Endothelial cell (in vitro differentiated cells): ENCODE results near the gene MVB12B. TPM values are rescaled to one million over a fixed set of nuclear protein-coding genes. Genes with fewer than 3 reads are reported as not detected.

Source experiments
- DNase-seq: peaks from one replicate; pipeline ENCODE4 v3.0.0; 2021; ENCODE audit warnings: low spot score
- H3K27ac Mint-ChIP-seq: one replicate; pipeline ENCODE4 v1.8.0; 2021; ENCODE audit warnings: mixed read lengths, inconsistent platforms; ENCODE audit not compliant: unreplicated experiment
- H3K27me3 Mint-ChIP-seq: one replicate; pipeline ENCODE4 v1.8.0; 2021; ENCODE audit warnings: mild to moderate bottlenecking, moderate library complexity, mixed read lengths, inconsistent platforms; ENCODE audit not compliant: unreplicated experiment
- H3K36me3 Mint-ChIP-seq: one replicate; pipeline ENCODE4 v1.8.0; 2021; ENCODE audit warnings: mild to moderate bottlenecking, low read depth, mixed read lengths, inconsistent platforms; ENCODE audit not compliant: unreplicated experiment
- H3K4me1 Mint-ChIP-seq: one replicate; pipeline ENCODE4 v1.8.0; 2021; ENCODE audit warnings: mild to moderate bottlenecking, mixed read lengths, inconsistent platforms; ENCODE audit not compliant: unreplicated experiment
- H3K4me3 Mint-ChIP-seq: one replicate; pipeline ENCODE4 v1.8.0; 2021; ENCODE audit warnings: mild to moderate bottlenecking, mixed read lengths, inconsistent platforms; ENCODE audit not compliant: unreplicated experiment
- H3K9me3 Mint-ChIP-seq: one replicate; pipeline ENCODE4 v1.8.0; 2021; ENCODE audit warnings: mixed read lengths, inconsistent platforms; ENCODE audit not compliant: unreplicated experiment
- total RNA-seq: library from RNA; stranded (reverse); fragmentation: NEBNext Ultra II Directional; extraction: Animal tissue kit (Norgen Biotek cat#: 25700); gene quantifications from one replicate; pipeline ENCODE4 v1.2.1, GENCODE V29; 2021; ENCODE audit not compliant: unreplicated experiment
- TF ChIP-seq, protein P1 (sequence below): fragments of 200-600 bp; sonication (generic); IDR thresholded peaks from one replicate; pipeline ENCODE4 v1.5.0; 2021; ENCODE audit warnings: antibody characterized with exemption; ENCODE audit not compliant: unreplicated experiment

MVB12B gene
- total RNA-seq, 1 donor from 2014 or later: 18.8 TPM

DNA sequence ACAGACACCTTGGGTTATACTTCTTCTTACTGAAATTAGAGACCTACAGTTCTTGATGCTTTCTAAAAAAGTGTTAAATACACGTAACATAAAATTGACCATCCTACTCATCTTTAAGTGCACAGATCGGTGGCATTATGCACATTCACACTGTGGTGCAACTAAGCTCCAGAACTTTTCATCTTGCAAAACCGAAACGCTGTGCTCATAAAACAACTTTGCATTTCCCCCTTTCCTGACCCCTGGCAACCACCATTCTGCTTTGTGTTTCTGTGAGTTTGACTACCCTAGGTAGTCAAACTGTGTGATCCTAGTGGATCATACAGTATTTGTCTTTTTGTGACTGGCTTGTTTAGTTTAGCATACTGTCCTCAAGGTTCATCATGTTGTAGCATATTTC lies 3.9 kb downstream of the MVB12B start:
- Mint-ChIP-seq H3K4me1 (peaks cover 36% of the 10 kb centered on the region), H3K27ac (no peak overlapping the region), H3K27me3 (peaks cover 3% of the 10 kb centered on the region), H3K9me3 (no peaks in the 10 kb centered on the region), H3K4me3 (no peak overlapping the region), H3K36me3 (peaks cover 8% of the 10 kb centered on the region)
- TF ChIP-seq, protein P1, sequence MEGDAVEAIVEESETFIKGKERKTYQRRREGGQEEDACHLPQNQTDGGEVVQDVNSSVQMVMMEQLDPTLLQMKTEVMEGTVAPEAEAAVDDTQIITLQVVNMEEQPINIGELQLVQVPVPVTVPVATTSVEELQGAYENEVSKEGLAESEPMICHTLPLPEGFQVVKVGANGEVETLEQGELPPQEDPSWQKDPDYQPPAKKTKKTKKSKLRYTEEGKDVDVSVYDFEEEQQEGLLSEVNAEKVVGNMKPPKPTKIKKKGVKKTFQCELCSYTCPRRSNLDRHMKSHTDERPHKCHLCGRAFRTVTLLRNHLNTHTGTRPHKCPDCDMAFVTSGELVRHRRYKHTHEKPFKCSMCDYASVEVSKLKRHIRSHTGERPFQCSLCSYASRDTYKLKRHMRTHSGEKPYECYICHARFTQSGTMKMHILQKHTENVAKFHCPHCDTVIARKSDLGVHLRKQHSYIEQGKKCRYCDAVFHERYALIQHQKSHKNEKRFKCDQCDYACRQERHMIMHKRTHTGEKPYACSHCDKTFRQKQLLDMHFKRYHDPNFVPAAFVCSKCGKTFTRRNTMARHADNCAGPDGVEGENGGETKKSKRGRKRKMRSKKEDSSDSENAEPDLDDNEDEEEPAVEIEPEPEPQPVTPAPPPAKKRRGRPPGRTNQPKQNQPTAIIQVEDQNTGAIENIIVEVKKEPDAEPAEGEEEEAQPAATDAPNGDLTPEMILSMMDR: no peak
- no peak for DNase-seq

DNA sequence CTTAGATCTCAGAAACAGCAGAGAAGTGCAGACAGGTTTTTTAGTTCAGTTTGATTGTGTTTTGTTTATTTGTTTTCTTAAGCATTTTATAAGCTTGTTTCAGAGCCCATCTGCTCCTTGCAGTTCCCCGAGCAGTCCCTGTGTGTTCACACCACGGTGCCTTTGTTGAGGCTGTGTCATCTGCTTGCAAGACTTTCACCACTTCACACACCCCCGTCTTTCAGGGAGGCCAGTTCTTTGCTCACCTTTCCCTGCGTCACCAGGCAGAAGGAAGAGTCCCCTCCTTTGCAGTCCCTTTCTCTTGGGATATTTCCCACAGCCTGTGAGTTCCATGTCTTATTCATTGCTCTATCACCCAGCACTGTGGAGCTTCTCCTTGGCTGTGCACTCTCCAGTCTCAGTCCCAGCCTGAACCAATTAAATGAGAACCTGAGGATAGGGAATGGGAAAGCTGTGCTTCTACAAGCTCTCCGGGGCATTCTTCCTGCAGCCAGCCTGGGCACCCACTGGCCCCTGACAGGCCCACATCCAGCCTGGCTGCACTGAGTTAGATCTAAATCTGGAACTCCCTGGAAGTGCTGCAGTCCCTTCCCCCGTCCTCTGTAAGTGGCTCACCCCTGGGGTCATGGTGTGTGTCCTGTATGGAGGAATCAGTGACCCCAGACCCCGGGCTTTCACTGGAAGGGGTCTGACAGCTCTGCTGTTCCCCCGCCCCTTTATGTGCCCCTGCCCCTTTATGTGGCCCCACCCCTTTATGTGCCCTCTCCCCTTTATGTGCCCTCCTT lies 5.5 kb downstream of the MVB12B start:
- Mint-ChIP-seq H3K4me1 (peaks cover 38% of the 10 kb centered on the region), H3K27ac (no peak overlapping the region), H3K27me3 (peaks cover 3% of the 10 kb centered on the region), H3K4me3 (no peak overlapping the region), H3K36me3 (peaks cover 8% of the 10 kb centered on the region), H3K9me3 (no peaks in the 10 kb centered on the region)
- no peak for DNase-seq
- TF ChIP-seq, protein P1: no peak

DNA sequence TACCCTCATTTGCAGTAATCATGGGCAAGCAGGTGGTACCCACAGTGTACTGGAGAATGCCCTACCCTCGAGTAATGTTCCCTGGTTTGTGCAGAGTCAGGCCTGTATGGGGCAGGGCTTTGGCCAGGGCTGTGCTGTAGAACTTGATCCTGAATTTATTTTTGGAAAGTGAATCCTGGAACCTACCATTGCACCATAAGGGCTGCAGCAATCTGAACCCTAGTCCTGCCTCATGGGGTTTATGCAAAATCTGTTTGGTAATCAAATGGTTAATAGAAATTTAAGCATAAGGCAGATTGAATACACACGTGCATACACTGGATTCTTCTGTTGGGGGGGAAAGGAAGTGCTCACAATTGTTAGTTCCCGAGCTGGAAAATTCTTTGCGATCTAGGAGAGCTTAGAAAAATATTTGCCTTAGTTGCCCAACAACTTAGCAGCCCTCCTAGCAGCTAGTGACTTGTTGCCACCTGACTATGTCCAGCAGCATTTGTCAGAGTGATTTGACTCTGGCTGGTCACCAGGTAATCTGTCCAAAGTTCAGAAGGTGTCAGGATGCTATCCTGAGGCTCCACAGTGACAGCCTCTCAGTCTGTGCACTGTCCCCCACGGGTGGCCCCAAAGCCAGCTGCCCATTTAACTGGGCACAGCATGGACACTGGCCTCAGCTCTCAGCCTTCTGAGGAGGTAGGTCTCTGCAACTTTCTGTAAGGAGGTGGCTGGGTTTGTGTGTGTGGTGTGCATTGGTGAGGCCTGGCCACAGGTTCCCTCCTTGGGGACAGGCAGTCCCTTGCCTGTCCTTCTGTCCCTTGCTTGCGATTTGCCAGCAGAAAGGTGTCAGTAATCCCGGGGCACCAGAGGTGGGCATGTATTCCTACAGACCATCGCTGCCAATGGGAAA lies 8.3 kb downstream of the MVB12B start:
- Mint-ChIP-seq H3K27ac (peak overlapping the region; percentile 57), H3K27me3 (peaks cover 6% of the 10 kb centered on the region), H3K4me3 (no peak overlapping the region), H3K4me1 (peaks cover 32% of the 10 kb centered on the region), H3K36me3 (no peaks in the 10 kb centered on the region), H3K9me3 (no peaks in the 10 kb centered on the region)
- no peak for DNase-seq
- TF ChIP-seq, protein P1: no peak

DNA sequence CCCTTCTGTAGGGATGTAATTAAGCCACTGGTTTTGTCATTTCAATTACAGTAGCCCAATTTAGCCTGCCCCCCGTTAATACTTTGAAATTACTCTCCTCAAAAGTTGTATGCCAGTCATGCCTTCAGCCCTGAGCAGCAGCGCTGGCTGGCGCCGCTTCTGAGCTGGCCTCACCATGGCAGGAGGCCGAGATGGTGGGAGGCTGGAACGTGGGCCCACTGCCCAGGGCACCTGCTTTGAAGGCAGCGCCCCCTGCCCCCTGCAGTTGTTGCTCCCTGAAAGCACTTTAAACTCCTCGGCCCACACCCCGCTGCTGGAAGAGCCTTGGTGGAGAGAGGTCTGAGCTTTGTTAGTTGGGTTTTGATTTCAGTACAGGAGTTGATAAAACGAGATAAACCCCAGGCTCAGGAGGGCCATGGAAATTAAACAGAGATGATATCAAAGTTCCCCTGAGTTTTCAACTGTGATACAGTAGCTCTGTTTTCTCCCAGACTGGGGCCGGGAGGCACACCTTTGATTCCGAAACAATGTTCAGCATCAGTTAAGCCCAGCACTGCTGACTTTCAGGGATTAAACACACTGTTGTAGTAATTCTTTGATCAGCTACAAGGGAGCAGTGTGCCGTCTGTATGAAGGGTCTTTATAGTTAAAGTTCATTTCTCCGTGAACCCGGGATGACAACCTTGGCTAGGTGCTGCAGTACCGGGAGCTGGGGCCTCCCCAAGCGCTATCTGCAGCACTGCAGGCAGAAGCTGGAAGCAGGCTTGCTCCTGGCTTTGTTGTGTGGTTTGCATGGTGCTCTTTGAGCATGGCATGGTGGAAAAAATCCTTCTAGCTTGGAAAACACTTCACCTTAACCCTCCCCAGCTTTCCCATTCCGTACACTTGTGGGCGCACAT lies 9.5 kb downstream of the MVB12B start:
- H3K9me3 Mint-ChIP-seq: no peaks in the 10 kb centered on the region
- no peak for DNase-seq
- H3K27me3 Mint-ChIP-seq: peaks cover 6% of the 10 kb centered on the region
- H3K4me1 Mint-ChIP-seq: peaks cover 32% of the 10 kb centered on the region
- TF ChIP-seq, protein P1: no peak
- no peaks in the 10 kb centered on the region for H3K36me3 Mint-ChIP-seq
- peak overlapping the region; percentile 57 for H3K27ac Mint-ChIP-seq
- H3K4me3 Mint-ChIP-seq: no peak overlapping the region
